Measurements from ENCODE around the gene PROK1.

The PROK1 gene

DNA sequence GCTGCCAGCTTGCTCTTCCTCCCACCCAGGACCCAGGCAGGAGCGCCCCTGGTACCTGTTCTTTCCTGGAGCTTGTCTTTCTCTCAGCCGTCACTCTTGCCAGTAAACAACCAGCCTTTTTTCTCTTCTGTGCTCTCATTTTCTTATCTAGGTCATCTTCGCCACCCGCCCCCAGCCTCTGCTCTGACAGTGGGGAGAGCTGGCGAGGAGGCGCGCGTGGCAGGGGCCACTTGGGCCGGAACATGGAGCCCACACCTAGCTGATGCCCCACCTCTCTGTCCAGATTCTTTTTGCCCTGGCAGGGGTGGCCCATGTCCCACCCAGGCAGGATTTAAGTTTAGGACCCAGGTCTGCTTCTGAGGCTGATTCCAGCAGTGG, 32.3 kb downstream of the PROK1 start:
- no peak for FAIRE-seq
- no peak for DNase-seq (ENCODE audit: extremely low spot score, insufficient read length, low read depth)

GRCh38 chr1:110484801-110485200, 33.9 kb downstream of the PROK1 start:
- FAIRE-seq (no peak), DNase-seq (ENCODE audit: extremely low spot score, insufficient read length, low read depth) (no peak)

GRCh38 chr1:110485725-110486124, 34.8 kb downstream of the PROK1 start:
- FAIRE-seq (no peak), DNase-seq (ENCODE audit: extremely low spot score, insufficient read length, low read depth) (no peak)

DNA sequence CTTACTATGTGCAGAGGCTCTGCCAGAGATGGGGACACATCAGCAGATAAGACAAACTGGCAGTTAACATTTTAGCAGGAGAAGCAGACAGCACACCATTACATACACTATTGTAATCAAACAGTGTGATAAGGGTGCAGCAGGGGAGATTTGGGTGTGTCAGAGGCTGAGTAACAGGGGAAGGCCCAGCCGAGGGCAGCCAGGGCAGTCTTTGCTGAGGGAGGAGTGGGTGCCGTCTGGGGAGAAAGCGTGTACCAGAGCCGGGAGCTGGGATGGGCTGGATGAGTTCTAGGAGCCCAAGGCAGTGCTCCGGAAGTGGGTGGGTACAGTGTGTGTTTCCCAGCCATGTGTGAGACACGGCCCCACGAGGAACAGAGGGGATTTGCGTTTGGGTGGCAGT, 36.8 kb downstream of the PROK1 start:
- DNase-seq (ENCODE audit: extremely low spot score, insufficient read length, low read depth) (no peak), FAIRE-seq (no peak)

GRCh38 chr1:110488161-110488560, 37.2 kb downstream of the PROK1 start:
- FAIRE-seq, result no peak
- DNase-seq (ENCODE audit: extremely low spot score, insufficient read length, low read depth), result no peak

DNA sequence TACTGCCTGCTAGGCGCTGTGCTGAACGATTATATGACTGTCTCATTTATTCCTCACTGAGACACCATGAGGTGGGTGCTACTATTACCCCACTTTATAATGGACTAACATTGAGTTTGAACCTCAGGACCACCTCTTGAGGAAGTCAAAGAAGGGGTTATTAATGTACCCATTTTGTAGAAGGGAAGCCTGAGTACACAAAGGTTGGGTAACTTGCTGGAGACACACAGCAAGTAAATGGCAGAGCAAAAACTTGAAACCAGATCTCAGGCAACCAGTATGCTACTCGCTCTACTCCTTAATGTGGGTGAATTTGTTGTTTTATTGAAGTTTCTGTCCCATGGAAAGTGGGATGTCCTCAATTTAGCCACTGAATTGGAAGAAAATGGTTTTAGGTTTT, 37.9 kb downstream of the PROK1 start:
- FAIRE-seq, result no peak
- DNase-seq (ENCODE audit: extremely low spot score, insufficient read length, low read depth), result no peak

DNA sequence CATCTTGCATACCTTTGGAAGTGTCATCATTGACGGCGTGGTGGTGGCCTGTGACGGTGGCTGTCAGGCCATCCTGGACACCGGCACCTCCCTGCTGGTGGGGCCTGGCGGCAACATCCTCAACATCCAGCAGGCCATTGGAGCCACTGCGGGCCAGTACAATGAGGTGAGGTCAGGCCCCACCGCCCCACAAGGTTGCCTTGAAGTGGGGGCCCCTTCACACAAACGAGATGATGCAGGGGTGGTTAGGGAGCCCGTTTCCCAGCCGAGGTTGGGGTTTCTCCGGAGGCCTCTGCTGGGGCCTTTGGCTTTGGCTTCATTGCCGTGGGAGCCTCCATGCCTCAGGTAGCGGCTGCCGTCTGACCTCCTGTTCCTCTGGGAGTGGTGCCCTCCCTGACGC, 38.5 kb downstream of the PROK1 start:
- FAIRE-seq, result no peak
- DNase-seq (ENCODE audit: extremely low spot score, insufficient read length, low read depth), result no peak

GRCh38 chr1:110489973-110490542, 39.1 kb downstream of the PROK1 start:
- FAIRE-seq, result no peak

DNA sequence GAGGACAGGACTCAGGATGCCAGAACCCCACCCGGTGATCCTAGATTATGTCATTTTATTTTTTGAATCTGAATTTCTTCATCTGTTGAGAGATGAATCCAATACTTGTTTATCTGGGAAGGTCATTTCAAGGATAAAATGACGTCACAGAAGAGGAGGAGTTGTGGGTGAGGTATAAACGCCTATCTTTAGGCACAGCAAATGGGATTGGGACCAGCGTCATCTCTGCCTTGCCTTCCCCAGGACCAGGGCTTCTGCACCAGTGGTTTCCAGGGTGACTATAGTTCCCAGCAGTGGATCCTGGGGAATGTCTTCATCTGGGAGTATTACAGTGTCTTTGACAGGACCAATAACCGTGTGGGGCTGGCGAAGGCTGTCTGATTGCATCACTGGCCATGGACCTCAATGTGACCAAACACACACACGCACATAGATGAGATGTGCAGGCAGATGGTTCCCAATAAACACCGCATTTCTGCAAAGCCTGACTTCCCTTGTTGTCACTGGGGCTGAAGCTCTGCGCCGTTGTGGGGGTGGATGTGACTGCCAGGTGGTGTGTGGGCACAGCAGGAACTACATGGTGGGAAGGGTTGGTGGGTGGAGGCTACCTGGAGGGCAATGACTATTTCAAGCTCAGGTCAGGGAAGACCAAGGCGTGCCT, 40.0 kb downstream of the PROK1 start:
- no peak for FAIRE-seq
- DNase-seq (ENCODE audit: extremely low spot score, insufficient read length, low read depth), result no peak

More at GRCh38 chr1:110489973-110490542, 39.1 kb downstream of the PROK1 start:
- DNase-seq (ENCODE audit: extremely low spot score, insufficient read length, low read depth), result no peak

- FAIRE-seq (no peak), DNase-seq (ENCODE audit: extremely low spot score, insufficient read length, low read depth) (no peak)
Observed at GRCh38 chr1:110492573-110492972, 41.6 kb downstream of the PROK1 start.

- FAIRE-seq, result no peak
- DNase-seq (ENCODE audit: extremely low spot score, insufficient read length, low read depth), result no peak
Observed at GRCh38 chr1:110493059-110493699, 42.2 kb downstream of the PROK1 start.

DNA sequence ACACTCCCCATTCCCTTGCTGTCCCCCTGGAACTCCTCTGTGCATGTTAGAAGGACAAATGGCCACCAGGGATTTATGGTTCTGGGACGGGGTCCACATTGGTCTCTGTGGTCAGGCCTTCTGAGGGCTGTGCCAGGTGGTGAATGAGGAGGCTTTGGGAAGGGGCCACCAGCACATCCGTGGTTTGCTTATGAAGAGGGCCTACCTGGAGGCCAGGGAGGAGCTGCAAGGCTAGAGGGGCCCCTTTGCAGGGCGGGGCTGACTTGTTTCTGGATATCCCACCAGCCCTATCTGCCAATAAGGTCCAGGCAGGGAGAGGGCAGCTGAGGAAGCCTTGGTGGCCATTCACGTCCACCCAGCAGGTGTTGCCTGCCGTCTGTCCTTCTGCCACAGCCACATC, 43.1 kb downstream of the PROK1 start:
- DNase-seq (ENCODE audit: extremely low spot score, insufficient read length, low read depth) (no peak), FAIRE-seq (no peak)

DNA sequence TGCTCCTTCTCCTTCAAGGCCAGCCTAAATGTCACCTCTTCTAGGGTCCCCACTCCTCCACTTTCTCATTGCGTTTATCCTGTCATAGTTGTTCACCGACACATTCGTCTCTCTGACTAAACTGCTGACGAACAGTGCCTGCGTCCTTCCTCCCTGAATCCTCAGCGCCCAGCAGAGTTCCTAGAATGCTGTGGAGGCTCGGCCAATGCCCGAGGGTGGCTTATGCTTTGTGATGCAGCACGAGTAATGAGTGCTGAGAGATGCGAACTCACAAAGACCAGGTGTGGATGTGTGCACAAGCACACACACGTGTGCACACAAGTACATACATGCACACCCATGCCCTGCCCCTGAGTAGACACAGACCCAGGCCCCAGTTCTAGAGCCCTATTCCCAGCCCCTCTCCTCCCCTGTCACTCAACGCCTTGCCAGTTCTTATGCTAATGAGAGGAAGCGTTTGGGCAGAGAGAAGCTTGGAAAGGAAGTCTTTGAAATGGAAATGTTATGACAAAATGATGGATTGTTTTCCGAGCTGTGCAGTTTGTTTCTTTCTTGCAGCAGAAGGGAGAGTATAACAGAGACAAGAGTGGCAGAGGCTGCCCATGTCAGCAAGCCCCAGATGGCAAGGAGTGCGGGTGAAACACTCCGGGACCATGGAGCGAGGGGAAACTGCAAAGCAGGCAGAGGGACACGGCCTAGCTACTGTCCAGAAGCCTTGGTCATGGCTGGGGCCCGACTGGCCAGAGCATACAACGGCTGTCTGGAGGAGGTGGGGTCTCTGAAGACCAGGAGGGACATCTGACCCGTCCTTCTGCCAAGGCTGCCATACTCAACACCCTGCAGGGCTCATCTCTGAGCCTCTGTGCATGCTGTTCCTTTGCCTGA, 43.8 kb downstream of the PROK1 start:
- DNase-seq (ENCODE audit: extremely low spot score, insufficient read length, low read depth), result no peak
- FAIRE-seq, result no peak

DNA sequence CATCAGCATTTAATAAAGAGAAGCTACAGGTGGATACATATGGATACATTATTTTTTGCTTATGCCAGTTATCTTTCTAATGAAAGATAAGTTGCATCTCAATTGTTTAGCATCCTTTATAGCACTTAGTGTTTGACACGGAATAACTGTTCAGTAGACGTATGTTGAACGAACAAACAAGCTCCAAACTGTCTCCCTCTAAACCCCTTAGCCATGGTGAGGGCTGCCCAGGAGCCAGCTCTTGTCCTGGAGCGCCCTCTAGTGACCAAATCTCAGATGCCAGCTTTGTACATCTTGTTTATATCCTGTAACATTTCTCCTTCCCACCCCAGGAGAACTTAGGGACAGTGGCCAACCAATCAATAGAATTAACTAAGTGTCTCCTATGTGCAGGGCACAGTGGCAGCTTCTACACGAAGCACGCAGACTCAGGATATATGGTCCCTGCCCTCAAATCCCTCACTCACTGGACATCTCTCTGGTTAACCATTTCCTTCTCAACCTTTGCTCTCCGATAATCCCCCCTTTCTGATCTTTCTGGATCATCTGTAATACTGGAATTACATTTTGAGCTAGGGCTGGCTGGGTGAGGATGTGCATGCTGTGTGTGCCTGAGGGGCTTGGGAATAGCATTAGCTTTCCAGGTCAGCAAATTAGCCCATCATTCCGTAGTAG, 45.1 kb downstream of the PROK1 start:
- FAIRE-seq (peak; percentile 88), DNase-seq (ENCODE audit: extremely low spot score, insufficient read length, low read depth) (peak; percentile 66)

DNA sequence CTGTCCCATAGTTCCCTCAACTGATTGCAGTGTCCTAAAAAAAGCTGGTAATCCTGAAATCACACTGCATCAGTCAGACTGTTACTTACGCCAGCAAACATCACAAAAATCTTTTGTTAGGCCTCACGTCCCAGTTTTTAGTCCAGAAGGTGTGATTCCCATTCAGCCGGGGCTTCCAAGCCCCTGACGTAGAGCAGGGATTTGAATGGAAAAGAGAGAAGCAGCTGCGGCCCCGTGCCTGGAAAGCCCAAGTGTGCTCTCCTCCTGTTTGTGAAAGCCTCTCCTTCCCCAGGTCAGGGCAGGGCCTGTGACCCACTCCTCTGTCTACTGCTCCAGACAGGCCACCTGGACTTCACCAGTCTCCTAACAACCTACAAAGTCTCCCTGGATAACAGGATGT, 47.3 kb downstream of the PROK1 start:
- DNase-seq (ENCODE audit: extremely low spot score, insufficient read length, low read depth), result no peak
- no peak for FAIRE-seq

DNA sequence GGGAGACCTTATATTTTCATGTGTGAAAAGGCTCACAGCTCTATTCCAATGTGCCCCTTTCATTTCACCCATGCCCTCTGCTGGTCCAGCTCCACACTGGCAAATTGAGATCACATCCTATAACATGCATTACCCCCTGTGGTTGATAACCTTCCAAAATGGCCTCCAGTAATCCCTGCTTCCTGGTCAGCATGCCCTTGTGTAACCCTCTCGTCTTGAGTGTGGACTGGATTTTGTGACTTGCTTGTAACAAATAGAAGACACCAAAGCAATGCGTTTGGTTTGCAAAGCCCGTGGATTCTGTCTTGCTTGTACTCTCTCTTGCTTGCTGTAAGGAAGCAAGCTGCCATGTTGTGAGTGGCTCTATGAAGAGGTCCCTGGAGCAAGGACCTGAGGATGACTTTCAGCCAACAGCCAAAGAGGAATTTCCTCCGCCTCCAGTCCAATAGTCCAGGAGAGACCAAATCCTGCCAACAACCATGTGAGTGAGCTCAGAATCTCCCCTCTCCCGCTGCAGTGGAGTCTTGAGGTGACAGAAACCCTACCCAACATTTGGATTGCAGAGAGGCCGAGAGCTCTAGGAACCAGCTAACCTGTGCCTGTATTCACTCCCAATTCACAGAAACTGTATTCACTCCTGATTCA, 50.7 kb downstream of the PROK1 start:
- FAIRE-seq (no peak), DNase-seq (ENCODE audit: extremely low spot score, insufficient read length, low read depth) (no peak)

GRCh38 chr1:110502402-110503151, 51.6 kb downstream of the PROK1 start:
- no peak for FAIRE-seq
- DNase-seq (ENCODE audit: extremely low spot score, insufficient read length, low read depth), result no peak

GRCh38 chr1:110503471-110503870, 52.5 kb downstream of the PROK1 start:
- no peak for DNase-seq (ENCODE audit: extremely low spot score, insufficient read length, low read depth)
- no peak for FAIRE-seq

DNA sequence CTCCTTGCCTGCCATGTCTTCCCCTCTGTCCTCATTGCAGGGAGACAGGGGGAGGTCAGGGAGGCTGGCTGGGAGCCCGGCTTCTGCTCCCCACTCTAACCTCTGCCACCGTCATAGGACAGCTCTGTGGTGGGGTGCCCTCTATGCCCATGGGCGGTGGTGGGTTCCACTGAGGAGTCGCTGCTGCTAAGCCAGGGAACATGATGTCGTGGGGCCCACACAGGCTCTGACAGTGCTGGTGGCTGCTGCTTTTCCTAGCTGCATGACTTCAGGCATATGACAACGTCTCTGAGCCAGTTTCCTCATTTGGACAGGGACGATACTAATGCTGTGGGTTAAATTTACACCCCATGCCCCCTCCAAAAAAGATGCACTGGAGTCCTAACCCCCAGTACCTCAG, 53.3 kb downstream of the PROK1 start:
- FAIRE-seq, result no peak
- no peak for DNase-seq (ENCODE audit: extremely low spot score, insufficient read length, low read depth)

All from GM18507 (cell line).